ENCODE measurements around the gene CACNA1I.
"Not testable (repeated sequence)": the region's sequence is repeated elsewhere in the genome, so short reads cannot be mapped to it uniquely, and the experiment has no call there.

Gene CACNA1I

DNA sequence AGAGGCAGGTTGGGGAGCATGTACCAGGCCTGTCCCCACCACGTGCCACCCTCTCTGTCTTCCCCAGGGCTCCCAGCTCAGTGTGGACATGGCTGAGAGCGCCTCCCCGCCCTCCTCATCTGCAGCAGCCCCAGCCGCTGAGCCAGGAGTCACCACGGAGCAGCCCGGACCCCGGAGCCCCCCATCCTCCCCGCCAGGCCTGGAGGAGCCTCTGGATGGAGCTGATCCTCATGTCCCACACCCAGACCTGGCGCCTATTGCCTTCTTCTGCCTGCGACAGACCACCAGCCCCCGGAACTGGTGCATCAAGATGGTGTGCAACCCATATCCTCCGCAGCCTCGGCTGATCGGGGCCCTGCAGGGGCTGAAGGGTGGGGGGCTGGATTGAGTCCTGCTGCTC, at the start of gene CACNA1I:
Gene CACNA1I (plus strand): TSS at position 89 of the 400 bp plus-strand sequence. CDS start 0 bp downstream, at position 89.
- no peak for DNase-seq

DNA sequence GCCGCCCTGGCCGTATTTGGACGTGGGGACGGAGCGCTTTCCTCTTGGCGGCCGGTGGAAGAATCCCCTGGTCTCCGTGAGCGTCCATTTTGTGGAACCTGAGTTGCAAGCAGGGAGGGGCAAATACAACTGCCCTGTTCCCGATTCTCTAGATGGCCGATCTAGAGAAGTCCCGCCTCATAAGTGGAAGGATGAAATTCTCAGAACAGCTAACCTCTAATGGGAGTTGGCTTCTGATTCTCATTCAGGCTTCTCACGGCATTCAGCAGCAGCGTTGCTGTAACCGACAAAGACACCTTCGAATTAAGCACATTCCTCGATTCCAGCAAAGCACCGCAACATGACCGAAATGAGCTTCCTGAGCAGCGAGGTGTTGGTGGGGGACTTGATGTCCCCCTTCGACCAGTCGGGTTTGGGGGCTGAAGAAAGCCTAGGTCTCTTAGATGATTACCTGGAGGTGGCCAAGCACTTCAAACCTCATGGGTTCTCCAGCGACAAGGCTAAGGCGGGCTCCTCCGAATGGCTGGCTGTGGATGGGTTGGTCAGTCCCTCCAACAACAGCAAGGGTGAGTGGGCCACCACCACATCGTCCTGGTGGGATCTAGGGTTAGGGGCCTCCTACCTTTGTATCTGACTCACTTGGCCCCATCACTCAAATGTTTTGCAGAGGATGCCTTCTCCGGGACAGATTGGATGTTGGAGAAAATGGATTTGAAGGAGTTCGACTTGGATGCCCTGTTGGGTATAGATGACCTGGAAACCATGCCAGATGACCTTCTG, 49.3 kb upstream of the CACNA1I start:
- not testable (repeated sequence) for DNase-seq

DNA sequence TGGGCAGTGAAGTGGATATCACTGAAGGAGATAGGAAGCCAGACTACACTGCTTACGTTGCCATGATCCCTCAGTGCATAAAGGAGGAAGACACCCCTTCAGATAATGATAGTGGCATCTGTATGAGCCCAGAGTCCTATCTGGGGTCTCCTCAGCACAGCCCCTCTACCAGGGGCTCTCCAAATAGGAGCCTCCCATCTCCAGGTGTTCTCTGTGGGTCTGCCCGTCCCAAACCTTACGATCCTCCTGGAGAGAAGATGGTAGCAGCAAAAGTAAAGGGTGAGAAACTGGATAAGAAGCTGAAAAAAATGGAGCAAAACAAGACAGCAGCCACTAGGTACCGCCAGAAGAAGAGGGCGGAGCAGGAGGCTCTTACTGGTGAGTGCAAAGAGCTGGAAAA, 48.5 kb upstream of the CACNA1I start:
- not testable (repeated sequence) for DNase-seq

DNA sequence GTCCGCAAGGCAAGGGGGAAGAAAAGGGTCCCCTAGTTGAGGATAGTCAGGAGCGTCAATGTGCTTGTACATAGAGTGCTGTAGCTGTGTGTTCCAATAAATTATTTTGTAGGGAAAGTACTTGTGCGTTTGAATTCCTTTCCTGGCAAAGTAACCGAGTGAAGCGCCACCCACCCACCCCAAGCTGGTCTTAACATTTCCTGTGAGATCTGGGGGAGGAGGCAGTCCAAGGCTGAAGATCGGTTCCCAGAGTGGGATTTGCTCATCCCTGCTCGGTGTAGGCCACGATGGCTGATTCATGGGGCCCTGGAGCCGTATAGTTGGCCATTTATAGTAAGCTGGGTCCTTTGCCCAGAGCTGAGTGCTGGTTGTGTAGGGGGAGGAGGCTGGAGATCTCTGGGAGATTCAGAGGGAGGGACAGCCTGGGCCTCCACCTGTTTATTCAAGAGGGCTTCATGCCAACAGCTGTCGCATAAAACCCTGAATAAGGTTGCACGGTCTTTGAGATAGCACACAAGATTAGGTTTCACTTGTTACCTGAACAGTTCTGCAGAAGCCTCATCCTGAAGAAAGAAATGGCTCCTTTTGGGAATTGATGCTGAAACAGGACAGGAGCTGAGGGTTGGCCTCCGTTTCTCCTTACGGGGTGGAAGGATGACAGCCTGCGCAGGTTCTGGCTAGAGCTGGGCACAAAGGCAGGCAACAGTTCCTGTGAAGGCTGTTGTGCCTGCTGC, 47.8 kb upstream of the CACNA1I start:
- DNase-seq: no peak

DNA sequence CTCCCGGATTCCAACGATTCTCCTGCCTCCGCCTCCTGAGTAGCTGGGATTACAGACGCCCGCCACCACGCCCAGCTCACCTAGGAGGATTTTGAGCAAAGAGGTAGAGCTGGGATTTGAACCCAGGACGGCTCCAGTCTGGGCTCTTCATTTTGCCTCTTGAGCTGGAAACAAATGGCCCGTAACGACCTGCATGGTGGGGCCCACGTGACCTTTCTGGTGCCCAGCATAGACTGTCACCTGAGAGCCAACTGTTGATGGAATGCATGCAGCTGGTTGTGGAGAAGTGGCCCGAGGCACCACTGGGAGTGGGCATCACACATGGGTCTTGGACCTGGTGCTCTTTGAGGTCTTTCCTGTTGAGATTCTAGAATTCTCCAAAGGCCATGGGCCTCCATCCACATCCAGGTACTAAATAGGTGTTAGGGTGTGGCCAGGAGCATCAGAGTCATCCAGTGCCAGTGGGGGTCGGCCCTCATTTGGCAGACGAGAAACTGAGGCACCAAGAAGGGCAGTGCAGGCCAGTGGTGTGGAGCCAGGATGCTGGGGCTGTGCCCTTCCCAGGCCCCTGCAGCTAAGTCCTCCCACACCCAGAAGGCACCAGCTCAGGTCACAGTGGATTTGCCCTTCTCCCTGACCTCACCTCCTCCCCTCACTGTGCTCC, 46.3 kb upstream of the CACNA1I start:
- DNase-seq: no peak

DNA sequence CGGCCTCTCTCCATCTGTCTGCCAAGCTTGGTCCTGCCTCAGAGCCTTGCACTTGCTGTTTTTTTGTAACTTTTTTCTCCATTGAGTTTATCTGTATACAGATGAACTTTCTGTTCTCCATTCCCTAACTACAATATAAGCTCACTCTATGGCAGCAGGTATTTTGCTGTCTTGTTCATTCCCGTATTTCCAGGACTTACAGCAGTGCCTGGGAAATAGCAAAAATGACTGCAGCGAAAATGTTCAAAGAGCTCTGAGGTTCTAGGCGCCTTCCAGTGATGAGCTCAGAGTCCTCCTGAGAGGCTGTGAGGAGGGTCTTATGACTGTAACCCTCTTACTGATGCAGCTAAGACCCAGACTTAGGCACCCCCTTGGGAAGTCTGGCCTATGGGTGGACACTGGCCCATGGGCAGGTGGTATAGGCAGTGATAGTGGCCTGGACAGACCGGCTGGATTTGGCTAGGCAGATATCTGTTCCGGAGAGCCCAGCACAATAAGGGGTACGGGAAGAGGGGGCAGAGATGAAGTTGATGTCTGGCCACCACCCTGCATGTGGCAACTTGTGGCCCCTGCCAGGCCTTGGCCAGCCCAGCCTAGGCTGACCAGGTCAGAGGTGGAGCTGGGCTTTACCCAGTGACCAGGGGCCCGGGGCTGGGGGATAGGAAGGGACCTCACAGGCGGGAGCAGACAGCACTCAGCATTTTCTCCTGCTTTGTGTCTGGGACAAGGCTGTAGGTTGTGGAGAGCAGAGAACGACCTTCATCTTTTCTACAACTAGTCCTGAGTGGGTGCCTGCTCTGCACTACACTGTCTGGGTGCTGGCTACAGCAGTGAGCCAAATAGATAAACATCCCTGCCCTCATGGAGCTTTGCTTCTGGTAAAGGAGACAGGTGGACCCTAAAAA, 45.5 kb upstream of the CACNA1I start:
- no peak for DNase-seq

DNA sequence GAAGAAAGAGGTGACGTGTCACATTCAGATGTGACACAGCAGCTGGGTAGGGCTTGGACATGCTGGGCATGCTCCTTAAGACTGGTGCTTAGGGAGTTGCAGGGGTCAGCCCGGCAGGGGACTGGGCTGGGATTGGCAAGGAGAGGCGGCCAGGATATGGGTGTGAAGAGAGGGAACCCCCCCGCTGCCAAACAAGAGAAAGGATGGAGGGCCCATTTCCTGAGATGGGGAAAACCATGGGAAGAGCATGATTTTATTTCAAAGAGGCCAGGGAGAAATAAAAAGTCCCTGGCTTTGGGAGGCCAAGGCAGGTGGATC, 44.9 kb upstream of the CACNA1I start:
- DNase-seq: no peak

DNA sequence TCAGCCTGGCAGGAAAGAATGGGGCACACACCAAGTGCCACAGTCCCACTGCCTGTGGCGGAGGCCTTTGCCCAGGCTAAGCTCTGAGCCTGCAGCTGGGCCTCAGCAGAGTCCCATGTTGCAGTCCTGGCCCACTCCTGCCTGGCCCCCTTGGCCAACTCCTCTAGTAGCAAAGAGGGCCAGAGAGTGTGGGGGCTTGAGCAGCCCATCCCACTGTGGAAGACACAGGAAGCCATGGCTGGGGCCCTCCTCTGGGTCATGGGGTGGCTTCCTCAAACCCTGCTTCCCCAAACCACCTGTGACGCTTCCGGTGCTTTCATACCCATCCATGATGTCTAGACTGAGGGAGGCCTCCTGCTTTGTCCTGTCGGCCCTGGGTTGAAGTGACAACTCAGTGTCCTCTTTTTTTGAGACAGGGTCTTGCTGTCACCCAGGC, 43.8 kb upstream of the CACNA1I start:
- no peak for DNase-seq

DNA sequence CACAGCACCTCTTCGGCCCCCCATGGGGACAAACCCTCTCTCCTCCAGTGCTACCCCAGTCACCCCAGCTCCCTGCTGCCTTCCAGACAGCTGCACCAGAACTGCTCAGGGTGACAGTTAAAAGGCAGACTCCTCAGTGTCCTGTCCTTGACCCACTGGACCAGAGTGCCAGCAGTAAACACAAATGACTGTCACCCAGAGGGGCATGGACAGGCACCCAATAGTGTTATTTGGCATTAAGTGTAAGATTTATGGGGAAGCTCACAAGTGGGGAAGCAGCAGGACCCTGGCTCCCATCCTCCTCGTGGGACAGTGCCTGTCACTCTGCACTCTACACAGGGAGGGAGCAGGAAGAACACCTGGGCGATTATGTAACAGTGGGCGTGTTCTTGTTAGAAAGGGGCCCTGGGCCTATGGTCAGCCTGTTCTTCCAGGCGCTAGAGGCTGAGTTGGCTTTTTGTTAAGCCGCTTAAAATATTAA, 43.0 kb upstream of the CACNA1I start:
- DNase-seq: no peak

DNA sequence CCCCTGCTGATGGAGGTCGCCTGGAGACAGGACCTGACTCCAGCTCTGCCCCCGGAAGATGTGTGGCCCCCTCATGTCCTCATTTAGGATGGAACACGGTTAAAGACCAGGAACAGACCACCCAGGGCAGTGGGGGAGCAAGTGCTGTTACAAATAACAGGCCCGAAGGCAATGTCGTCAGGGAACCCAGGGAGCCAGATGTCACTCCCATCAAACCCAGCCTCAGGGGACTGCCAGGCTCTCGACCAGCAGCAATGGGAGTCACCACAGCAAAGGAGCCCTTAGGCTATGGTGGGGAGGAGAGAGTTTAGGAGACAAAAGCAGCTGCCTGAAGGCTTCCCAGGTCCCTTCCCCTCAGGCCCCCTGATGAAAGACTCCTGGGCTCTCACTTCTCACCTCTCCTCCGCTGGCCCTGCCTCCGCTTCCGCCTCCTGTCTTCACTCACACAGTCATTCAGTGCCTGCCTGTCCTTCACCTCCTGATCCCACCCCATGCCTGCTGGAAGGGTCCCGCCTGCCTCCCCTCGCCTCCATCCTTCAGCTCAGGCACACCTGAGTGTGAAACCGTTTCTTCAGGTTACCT, 42.4 kb upstream of the CACNA1I start:
- DNase-seq: no peak

DNA sequence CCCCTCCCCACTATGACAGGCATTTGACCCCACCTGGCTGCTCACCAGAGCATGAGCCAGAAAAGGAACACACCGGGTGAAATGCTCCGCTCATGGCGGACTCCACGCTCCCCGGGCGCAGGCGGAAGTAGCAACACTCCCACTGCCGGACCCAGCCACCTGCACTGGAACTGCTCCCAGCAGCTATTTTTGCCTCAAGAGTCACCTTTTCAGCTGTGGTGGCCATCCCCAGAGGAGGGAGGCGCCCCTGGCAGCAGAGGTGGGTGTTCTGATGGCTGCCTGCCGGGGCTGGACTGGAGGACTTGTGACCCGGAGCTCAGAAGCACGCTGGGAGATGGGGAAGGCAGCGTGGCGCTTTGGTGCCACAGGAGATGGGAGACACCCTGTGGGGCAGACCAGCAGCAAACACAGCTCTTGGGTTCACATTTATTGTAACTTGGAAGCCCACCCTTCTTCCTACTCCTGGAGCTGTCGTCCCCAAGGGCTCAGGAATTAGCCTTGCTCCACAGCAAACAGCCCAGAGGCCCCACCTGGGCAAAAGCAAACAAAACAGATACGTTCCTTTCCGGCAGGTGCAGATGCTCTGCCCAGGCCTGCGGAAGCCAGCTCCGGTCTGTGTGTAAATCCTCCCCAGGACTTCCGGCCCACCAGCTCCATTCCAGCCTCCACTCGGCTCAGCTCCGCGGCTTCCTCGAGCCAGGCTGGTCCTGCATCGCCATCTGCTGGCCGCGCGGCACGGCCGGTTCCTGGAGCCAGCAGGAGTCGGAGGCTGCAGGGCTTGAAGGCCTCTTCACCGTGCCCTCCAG, 41.7 kb upstream of the CACNA1I start:
- DNase-seq: peak; percentile 89

DNA sequence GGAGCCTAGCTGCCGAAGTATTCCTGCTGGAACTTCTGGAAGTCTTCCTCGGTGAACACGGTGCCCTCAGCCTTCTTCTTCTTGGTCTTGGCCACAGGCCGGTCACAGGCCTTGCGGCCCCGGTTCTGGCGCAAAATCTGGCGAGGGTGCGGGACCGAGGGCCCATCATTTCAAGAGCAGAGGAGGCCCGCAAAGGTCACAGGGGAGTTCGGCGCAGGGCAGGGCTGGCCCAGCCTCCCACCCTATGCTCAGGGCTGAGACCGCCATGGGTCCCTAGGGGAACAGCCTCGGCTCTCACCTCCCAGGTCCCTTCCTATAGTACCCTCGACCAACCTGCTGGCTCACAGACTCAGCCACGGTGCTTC, 41.1 kb upstream of the CACNA1I start:
- no peak for DNase-seq

DNA sequence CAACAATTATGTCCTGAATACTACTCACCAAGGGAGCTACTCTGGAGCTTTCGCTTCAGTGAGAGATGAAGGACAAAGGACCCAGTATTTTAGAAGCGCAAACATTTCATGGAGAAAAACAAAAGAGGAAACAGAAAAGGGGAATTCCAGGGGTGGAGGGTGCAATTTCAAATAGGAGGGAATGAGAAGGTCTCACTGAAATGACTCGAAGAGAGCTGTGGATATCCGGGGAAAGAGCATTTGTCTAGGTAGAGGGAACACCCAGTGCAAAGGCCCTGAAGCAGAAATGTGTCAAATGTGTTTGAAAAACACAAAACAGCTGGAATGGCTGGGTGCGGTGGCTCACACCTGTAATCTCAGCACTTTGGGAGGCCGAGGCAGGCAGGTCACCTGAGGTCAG, 40.4 kb upstream of the CACNA1I start:
- DNase-seq: no peak

DNA sequence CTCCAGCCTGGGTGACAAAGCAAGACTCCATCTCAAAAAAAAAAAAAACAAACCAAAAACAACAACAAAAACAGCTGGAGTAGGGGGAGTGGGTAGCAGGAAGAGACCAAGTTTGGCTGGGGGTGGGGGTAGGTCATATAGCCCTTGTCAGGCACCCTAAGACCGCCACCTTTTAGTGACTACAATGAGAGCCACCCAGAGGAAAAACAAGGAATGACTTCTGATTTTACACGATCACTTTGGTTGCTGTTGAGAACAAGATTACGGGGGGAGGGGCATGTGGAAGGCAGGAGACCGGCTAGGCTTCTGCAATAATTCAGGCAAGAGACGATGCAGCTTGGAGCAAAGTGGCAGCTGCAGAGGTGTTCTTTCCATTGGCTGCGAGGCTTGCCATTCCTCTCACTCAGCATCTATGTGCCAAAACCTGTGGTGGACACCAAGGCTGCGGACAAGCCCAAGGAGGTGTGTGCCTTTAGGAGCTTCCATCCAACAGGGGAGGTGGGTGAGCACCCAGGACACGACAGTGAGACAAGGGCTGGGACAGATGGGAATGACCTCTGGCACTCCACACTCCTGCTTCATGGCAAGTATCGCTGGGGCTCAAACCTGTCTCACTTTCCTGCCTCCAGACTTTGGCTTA, 39.7 kb upstream of the CACNA1I start:
- no peak for DNase-seq

DNA sequence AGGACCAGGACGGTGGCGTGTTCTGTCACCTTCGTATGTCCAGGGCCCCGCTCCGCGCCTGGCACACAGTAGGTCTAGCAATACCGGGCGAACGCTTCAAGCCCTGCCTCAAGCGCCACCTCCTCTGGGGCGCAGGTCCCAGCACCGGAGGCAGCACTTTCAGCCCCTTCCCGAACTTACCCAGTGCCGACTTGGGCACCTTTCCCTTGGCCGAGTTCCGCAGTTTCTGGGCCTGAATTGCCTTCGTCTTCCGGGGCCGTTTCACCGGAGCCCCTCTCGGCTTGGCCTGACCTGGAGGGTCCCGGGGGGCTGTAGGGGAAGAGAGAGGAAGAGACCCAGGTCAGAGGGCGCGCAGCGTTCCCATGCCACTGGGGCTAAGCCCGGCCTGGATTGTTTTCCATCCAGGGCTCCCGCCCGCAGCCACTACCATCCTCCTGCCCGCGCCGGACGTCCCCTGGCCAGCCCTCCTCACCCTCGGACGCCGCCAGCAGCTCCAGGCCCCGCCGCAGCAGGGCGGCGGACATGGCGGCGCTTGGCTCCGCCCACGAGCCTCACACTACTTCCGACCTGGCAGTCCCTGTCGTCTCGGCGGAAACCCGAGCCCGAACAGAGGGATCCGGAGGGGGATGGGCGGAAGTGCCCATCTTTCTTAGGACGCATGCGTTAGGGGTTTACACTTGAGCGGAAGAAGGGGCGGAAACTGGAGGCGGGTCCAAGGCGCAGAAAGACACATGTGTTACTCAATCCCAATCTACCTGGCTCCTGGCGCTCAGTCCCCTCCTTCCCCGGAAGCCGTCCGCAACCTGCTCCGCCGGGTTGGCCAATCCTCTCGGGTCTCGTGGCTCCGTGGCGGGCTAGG, 38.1 kb upstream of the CACNA1I start, which contains the start of gene RPS19BP1:
Gene RPS19BP1 (minus strand): TSS at position 534 of the 859 bp plus-strand sequence. CDS start 10 bp downstream, at position 524.
- peak; percentile 100 for DNase-seq

DNA sequence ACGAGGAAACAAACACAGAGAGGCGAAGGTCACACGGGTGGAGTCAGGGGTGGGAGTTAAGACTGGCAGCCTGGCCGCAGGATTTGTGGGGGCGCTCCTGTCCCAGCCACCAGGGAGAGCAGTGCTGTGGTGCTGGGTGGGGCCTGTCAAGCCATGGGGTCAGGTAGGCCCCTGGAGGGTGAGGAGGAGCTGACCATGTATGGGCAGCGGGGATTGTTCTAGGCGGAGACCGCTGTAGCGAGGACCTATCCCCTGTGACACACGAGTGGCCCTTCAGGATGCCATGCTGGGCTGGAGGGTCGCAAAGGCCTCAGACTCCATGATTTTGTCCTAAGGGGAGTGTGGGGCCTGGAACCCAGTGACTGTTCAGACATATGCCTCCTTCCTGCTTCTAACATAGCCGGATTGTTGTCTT, 36.5 kb upstream of the CACNA1I start:
- no peak for DNase-seq

DNA sequence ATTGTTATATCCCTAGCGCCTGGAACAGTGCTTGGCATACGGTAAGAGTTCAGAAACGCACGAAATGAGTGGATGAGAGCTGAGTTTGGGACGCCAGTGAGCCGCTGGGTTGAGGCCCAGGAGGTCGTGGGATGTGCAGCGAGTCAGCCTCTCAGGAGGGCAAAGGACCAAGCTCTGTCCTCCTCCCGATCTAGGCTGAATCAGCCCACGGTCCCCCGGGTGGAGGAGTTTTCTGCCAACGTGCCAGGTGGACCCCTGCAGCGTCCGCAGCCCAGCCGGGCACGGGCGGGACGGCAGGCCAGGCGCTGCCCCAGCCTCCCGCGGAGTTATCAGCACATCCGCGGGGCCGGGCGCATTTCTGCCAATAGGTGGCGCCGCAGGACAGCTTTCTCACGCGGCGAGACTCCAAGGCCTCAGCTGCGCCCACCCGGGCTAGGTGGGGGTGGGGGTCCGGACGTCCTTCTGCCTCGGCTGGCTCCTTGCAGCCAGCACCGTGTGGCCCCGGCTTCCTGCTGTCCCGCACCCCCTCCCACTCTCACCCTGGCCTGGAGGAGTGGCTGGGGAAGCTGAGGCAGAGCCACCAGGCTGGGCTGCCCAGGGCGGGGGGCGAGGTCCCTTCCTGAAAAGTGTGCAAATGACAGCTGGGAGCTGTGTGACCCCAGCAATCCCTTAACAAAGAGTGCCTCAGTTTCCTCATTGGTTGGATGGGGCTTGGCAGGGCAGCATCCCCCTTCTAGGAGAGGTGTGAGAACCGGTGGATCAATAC, 35.8 kb upstream of the CACNA1I start:
- peak; percentile 83 for DNase-seq

DNA sequence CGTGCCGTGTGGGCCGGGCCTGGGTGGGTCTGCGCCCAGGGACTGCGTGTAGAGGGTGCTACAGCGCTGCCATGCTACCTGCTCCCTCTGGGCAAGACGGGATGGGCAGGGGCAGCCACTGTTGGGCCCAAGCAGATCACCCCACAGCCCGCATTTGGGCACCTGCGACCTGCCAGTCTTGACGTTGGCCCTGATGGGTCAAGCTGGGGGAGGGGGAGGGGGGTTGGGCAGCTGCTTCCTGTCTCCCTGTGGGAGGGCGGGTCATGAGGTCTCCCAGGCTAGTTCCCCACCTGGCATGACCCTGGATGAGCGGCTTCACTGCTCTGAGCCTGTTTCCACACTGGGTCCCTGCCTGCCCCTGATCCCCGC, 35.2 kb upstream of the CACNA1I start:
- DNase-seq: no peak

DNA sequence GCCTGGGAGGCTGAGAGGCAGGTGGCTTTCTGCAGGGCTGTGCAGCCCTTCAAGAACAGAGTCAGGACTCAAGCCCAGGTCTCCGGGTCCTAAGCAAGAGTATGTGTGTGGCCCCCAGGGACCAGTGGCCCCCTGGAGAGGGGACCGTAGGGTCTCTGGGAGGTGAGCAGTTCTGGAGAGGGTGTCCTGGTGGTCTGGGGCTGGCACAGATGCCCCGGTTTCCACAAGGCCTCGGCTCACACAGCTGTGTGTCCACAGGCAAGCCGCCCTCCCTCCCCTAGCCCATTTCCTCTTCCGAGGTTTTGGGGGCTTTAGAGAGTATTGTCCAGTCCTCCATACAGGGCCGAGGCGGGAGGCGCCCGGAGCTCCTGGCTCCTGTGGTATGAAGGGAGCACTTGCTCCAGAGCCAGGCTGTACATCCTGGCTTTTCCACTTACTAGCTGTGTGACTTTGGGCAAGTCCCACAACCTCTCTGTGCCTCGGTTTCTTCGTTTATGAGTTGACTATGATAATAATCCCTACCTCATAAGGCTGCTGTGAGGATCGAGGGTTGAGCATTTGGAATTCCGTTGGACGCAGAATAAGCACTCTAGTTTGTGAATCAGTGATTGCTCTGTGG, 34.6 kb upstream of the CACNA1I start:
- DNase-seq: no peak

All from activated naive CD4-positive, alpha-beta T cell treated with anti-CD3 and anti-CD28 coated beads, Interleukin-2, amount 50 U/mL, for 16 hours (primary cell).